ENCODE data around the gene TNN.

TNN gene

DNA sequence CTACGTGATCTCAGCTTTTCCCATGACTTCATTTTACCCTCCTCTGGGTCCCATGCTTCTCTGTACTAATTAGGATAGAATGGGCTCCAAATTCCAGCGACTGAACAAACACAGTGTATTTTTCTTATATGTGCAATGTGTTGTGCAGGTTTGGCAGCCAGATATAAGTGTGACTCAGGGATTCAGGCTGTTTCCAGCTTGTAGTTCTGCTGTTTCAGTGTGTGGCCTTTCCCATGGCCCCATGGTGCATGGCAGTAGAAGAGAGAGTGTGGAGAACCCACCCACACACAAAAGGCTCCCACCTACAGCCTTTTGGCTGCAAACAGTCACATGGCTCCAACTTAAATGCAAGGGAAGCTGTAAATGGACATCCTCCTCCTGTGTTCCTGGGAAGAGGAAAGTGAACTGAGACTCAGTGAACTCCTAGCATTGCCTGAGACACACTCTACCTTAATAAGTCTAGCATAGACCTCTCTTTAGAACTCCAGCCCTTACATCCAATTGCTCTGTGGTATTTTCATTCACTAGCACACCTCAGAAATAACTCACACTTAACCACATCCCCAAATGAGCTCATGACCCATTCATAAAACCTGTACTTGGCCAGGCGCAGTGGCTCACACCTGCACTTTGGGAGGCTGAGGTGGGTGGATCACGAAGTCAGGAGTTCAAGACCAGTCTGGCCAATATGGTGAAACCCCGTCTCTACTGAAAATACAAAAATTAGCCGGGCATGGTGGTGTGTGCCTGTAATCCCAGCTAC lies 66.2 kb downstream of the TNN start:
- Histone ChIP-seq H3K79me2 (ENCODE audit: insufficient read depth, low read length) (no peaks in the 10 kb centered on the region), H4K20me1 (ENCODE audit: insufficient read depth, low read length, poor library complexity, severe bottlenecking) (no peaks in the 10 kb centered on the region), H2AFZ (ENCODE audit: low read length) (no peak overlapping the region)

GRCh38 chr1:175134500-175134899 lies 66.9 kb downstream of the TNN start:
- Histone ChIP-seq H3K36me3 (ENCODE audit: insufficient read depth, low read length) (no peaks in the 10 kb centered on the region), H3K79me2 (ENCODE audit: insufficient read depth, low read length) (no peaks in the 10 kb centered on the region), H3K4me3 (ENCODE audit: low read length, poor library complexity, severe bottlenecking) (no peak overlapping the region), H3K4me2 (ENCODE audit: low read depth, low read length, poor library complexity, severe bottlenecking) (no peak overlapping the region), H3F3A (ENCODE audit: low read depth) (no peaks in the 10 kb centered on the region), H3K9me3 (ENCODE audit: insufficient read depth, low read depth, low read length) (no peaks in the 10 kb centered on the region), H4K20me1 (ENCODE audit: insufficient read depth, low read length, poor library complexity, severe bottlenecking) (no peaks in the 10 kb centered on the region), H3K9ac (ENCODE audit: low read depth, low read length, poor library complexity, severe bottlenecking) (no peak overlapping the region), H2AFZ (ENCODE audit: low read length) (no peak overlapping the region), H3K4me1 (ENCODE audit: insufficient read depth, low read length, poor library complexity, severe bottlenecking) (peaks cover 10% of the 10 kb centered on the region), H3K9me2 (replicated peaks; ENCODE audit: low read depth, low read length) (no peaks in the 10 kb centered on the region), H3K27me3 (ENCODE audit: insufficient read depth, low read length, poor library complexity, severe bottlenecking) (no peaks in the 10 kb centered on the region)
- TF ChIP-seq, protein P1, sequence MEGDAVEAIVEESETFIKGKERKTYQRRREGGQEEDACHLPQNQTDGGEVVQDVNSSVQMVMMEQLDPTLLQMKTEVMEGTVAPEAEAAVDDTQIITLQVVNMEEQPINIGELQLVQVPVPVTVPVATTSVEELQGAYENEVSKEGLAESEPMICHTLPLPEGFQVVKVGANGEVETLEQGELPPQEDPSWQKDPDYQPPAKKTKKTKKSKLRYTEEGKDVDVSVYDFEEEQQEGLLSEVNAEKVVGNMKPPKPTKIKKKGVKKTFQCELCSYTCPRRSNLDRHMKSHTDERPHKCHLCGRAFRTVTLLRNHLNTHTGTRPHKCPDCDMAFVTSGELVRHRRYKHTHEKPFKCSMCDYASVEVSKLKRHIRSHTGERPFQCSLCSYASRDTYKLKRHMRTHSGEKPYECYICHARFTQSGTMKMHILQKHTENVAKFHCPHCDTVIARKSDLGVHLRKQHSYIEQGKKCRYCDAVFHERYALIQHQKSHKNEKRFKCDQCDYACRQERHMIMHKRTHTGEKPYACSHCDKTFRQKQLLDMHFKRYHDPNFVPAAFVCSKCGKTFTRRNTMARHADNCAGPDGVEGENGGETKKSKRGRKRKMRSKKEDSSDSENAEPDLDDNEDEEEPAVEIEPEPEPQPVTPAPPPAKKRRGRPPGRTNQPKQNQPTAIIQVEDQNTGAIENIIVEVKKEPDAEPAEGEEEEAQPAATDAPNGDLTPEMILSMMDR (conservative IDR thresholded peaks at IDR 0.05; ENCODE audit: low read length) = no peak
- no peak for TF ChIP-seq EZH2phosphoT487 (IDR thresholded peaks at IDR 0.05; ENCODE audit: borderline replicate concordance)

More for the DNA sequence above, 66.2 kb downstream of the TNN start:
- no peaks in the 10 kb centered on the region for H3K9me2 ChIP-seq (replicated peaks; ENCODE audit: low read depth, low read length)
- no peaks in the 10 kb centered on the region for H3F3A ChIP-seq (ENCODE audit: low read depth)
- H3K27me3 ChIP-seq (ENCODE audit: insufficient read depth, low read length, poor library complexity, severe bottlenecking) = no peaks in the 10 kb centered on the region
- no peak overlapping the region for H3K4me2 ChIP-seq (ENCODE audit: low read depth, low read length, poor library complexity, severe bottlenecking)
- no peaks in the 10 kb centered on the region for H3K9me3 ChIP-seq (ENCODE audit: insufficient read depth, low read depth, low read length)
- no peaks in the 10 kb centered on the region for H3K36me3 ChIP-seq (ENCODE audit: insufficient read depth, low read length)
- no peak for TF ChIP-seq EZH2phosphoT487 (IDR thresholded peaks at IDR 0.05; ENCODE audit: borderline replicate concordance)
- TF ChIP-seq, protein P1 (conservative IDR thresholded peaks at IDR 0.05; ENCODE audit: low read length) = no peak
- H3K4me3 ChIP-seq (ENCODE audit: low read length, poor library complexity, severe bottlenecking) = no peak overlapping the region
- H3K9ac ChIP-seq (ENCODE audit: low read depth, low read length, poor library complexity, severe bottlenecking) = no peak overlapping the region
- peaks cover 11% of the 10 kb centered on the region for H3K4me1 ChIP-seq (ENCODE audit: insufficient read depth, low read length, poor library complexity, severe bottlenecking)

GRCh38 chr1:175136246-175136645 lies 68.6 kb downstream of the TNN start:
- Histone ChIP-seq H3K4me3 (ENCODE audit: low read length, poor library complexity, severe bottlenecking) (no peak overlapping the region), H3K9me2 (replicated peaks; ENCODE audit: low read depth, low read length) (no peaks in the 10 kb centered on the region), H3K4me2 (ENCODE audit: low read depth, low read length, poor library complexity, severe bottlenecking) (no peak overlapping the region), H3K36me3 (ENCODE audit: insufficient read depth, low read length) (no peaks in the 10 kb centered on the region), H3K4me1 (ENCODE audit: insufficient read depth, low read length, poor library complexity, severe bottlenecking) (no peaks in the 10 kb centered on the region), H3K79me2 (ENCODE audit: insufficient read depth, low read length) (no peaks in the 10 kb centered on the region), H3K27me3 (ENCODE audit: insufficient read depth, low read length, poor library complexity, severe bottlenecking) (no peaks in the 10 kb centered on the region), H3K9ac (ENCODE audit: low read depth, low read length, poor library complexity, severe bottlenecking) (no peak overlapping the region), H3F3A (ENCODE audit: low read depth) (no peaks in the 10 kb centered on the region), H2AFZ (ENCODE audit: low read length) (no peak overlapping the region), H3K9me3 (ENCODE audit: insufficient read depth, low read depth, low read length) (no peaks in the 10 kb centered on the region), H4K20me1 (ENCODE audit: insufficient read depth, low read length, poor library complexity, severe bottlenecking) (no peaks in the 10 kb centered on the region)
- TF ChIP-seq, protein P1 (conservative IDR thresholded peaks at IDR 0.05; ENCODE audit: low read length) = no peak
- TF ChIP-seq EZH2phosphoT487 (IDR thresholded peaks at IDR 0.05; ENCODE audit: borderline replicate concordance) = no peak
